Measurements from ENCODE around the gene UNC13C.
"Not testable (repeated sequence)": the region's sequence is repeated elsewhere in the genome, so short reads cannot be mapped to it uniquely, and the experiment has no call there.

UNC13C gene

GRCh38 chr15:54388746-54389145 lies 410.5 kb downstream of the UNC13C start:
- no peaks in the 10 kb centered on the region for H3K36me3 ChIP-seq (ENCODE audit: control insufficient read depth, insufficient read depth, low read length)
- no peaks in the 10 kb centered on the region for H3K27me3 ChIP-seq (ENCODE audit: control insufficient read depth, insufficient read depth, low read length, poor library complexity, severe bottlenecking)
- H3K4me3 ChIP-seq (ENCODE audit: insufficient read depth, low read depth, low read length): no peak overlapping the region
- 90 to 100% methylated on average over 1 of the region's 1 CpG for WGBS, 2 experiments
- no peaks in the 10 kb centered on the region for H3K9me3 ChIP-seq (ENCODE audit: control insufficient read depth, low read length)
- H3K4me1 ChIP-seq (ENCODE audit: control insufficient read depth, insufficient read depth, low read length): no peaks in the 10 kb centered on the region
- no peak overlapping the region for H3K27ac ChIP-seq (ENCODE audit: insufficient read depth, low read depth, low read length, poor library complexity, severe bottlenecking)

- no peak overlapping the region for H3K4me3 ChIP-seq (ENCODE audit: insufficient read depth, low read depth, low read length)
- H3K36me3 ChIP-seq (ENCODE audit: control insufficient read depth, insufficient read depth, low read length): no peaks in the 10 kb centered on the region
- H3K27me3 ChIP-seq (ENCODE audit: control insufficient read depth, insufficient read depth, low read length, poor library complexity, severe bottlenecking): no peaks in the 10 kb centered on the region
- WGBS, 2 experiments: 84 to 96% methylated on average over 2 of the region's 2 CpGs
- no peaks in the 10 kb centered on the region for H3K9me3 ChIP-seq (ENCODE audit: control insufficient read depth, low read length)
- H3K4me1 ChIP-seq (ENCODE audit: control insufficient read depth, insufficient read depth, low read length): no peaks in the 10 kb centered on the region
- no peak overlapping the region for H3K27ac ChIP-seq (ENCODE audit: insufficient read depth, low read depth, low read length, poor library complexity, severe bottlenecking)
Measured at GRCh38 chr15:54410481-54410880, 432.2 kb downstream of the UNC13C start.

- 83 to 92% methylated on average over 1 to 2 of the region's 2 CpGs for WGBS, 2 experiments
- Histone ChIP-seq H3K4me3 (ENCODE audit: insufficient read depth, low read depth, low read length) (no peak overlapping the region), H3K9me3 (ENCODE audit: control insufficient read depth, low read length) (no peaks in the 10 kb centered on the region), H3K27me3 (ENCODE audit: control insufficient read depth, insufficient read depth, low read length, poor library complexity, severe bottlenecking) (no peaks in the 10 kb centered on the region), H3K36me3 (ENCODE audit: control insufficient read depth, insufficient read depth, low read length) (no peaks in the 10 kb centered on the region), H3K27ac (ENCODE audit: insufficient read depth, low read depth, low read length, poor library complexity, severe bottlenecking) (no peak overlapping the region), H3K4me1 (ENCODE audit: control insufficient read depth, insufficient read depth, low read length) (peaks cover 2% of the 10 kb centered on the region)
Measured at GRCh38 chr15:54424171-54424570, 445.9 kb downstream of the UNC13C start.

- H3K4me3 ChIP-seq (ENCODE audit: insufficient read depth, low read depth, low read length): no peak overlapping the region
- H3K36me3 ChIP-seq (ENCODE audit: control insufficient read depth, insufficient read depth, low read length): no peaks in the 10 kb centered on the region
- 81 to 83% methylated on average over 2 of the region's 4 CpGs for WGBS, 2 experiments
- H3K9me3 ChIP-seq (ENCODE audit: control insufficient read depth, low read length): no peaks in the 10 kb centered on the region
- H3K4me1 ChIP-seq (ENCODE audit: control insufficient read depth, insufficient read depth, low read length): no peaks in the 10 kb centered on the region
- H3K27ac ChIP-seq (ENCODE audit: insufficient read depth, low read depth, low read length, poor library complexity, severe bottlenecking): no peak overlapping the region
- no peaks in the 10 kb centered on the region for H3K27me3 ChIP-seq (ENCODE audit: control insufficient read depth, insufficient read depth, low read length, poor library complexity, severe bottlenecking)
Measured at GRCh38 chr15:54428596-54428995, 450.4 kb downstream of the UNC13C start.

GRCh38 chr15:54450288-54450687 lies 472.0 kb downstream of the UNC13C start:
- 79 to 81% methylated on average over 9 of the region's 9 CpGs for WGBS, 2 experiments
- not testable (repeated sequence) for H3K27me3 ChIP-seq (ENCODE audit: control insufficient read depth, insufficient read depth, low read length, poor library complexity, severe bottlenecking); H3K27ac ChIP-seq (ENCODE audit: insufficient read depth, low read depth, low read length, poor library complexity, severe bottlenecking); H3K9me3 ChIP-seq (ENCODE audit: control insufficient read depth, low read length); H3K36me3 ChIP-seq (ENCODE audit: control insufficient read depth, insufficient read depth, low read length); H3K4me1 ChIP-seq (ENCODE audit: control insufficient read depth, insufficient read depth, low read length); H3K4me3 ChIP-seq (ENCODE audit: insufficient read depth, low read depth, low read length)

GRCh38 chr15:54456413-54456812 lies 478.2 kb downstream of the UNC13C start:
- Histone ChIP-seq H3K27ac (ENCODE audit: insufficient read depth, low read depth, low read length, poor library complexity, severe bottlenecking) (no peak overlapping the region), H3K4me3 (ENCODE audit: insufficient read depth, low read depth, low read length) (no peak overlapping the region), H3K36me3 (ENCODE audit: control insufficient read depth, insufficient read depth, low read length) (no peaks in the 10 kb centered on the region), H3K9me3 (ENCODE audit: control insufficient read depth, low read length) (no peaks in the 10 kb centered on the region), H3K27me3 (ENCODE audit: control insufficient read depth, insufficient read depth, low read length, poor library complexity, severe bottlenecking) (no peaks in the 10 kb centered on the region), H3K4me1 (ENCODE audit: control insufficient read depth, insufficient read depth, low read length) (no peaks in the 10 kb centered on the region)
- WGBS, 2 experiments: 100% methylated on average over 1 of the region's 1 CpG; no CpG with 5 or more reads in 1 of the 2 experiments

- H3K27ac ChIP-seq (ENCODE audit: insufficient read depth, low read depth, low read length, poor library complexity, severe bottlenecking): no peak overlapping the region
- no peaks in the 10 kb centered on the region for H3K27me3 ChIP-seq (ENCODE audit: control insufficient read depth, insufficient read depth, low read length, poor library complexity, severe bottlenecking)
- no peak overlapping the region for H3K4me3 ChIP-seq (ENCODE audit: insufficient read depth, low read depth, low read length)
- 95 to 96% methylated on average over 17 of the region's 17 CpGs for WGBS, 2 experiments
- no peaks in the 10 kb centered on the region for H3K36me3 ChIP-seq (ENCODE audit: control insufficient read depth, insufficient read depth, low read length)
- no peaks in the 10 kb centered on the region for H3K4me1 ChIP-seq (ENCODE audit: control insufficient read depth, insufficient read depth, low read length)
- H3K9me3 ChIP-seq (ENCODE audit: control insufficient read depth, low read length): no peaks in the 10 kb centered on the region
Measured at GRCh38 chr15:54462511-54462913, 484.3 kb downstream of the UNC13C start.

GRCh38 chr15:54481819-54482218 lies 503.6 kb downstream of the UNC13C start:
- Histone ChIP-seq H3K4me3 (ENCODE audit: insufficient read depth, low read depth, low read length) (no peak overlapping the region), H3K4me1 (ENCODE audit: control insufficient read depth, insufficient read depth, low read length) (no peaks in the 10 kb centered on the region), H3K36me3 (ENCODE audit: control insufficient read depth, insufficient read depth, low read length) (no peaks in the 10 kb centered on the region), H3K9me3 (ENCODE audit: control insufficient read depth, low read length) (no peaks in the 10 kb centered on the region), H3K27ac (ENCODE audit: insufficient read depth, low read depth, low read length, poor library complexity, severe bottlenecking) (no peak overlapping the region), H3K27me3 (ENCODE audit: control insufficient read depth, insufficient read depth, low read length, poor library complexity, severe bottlenecking) (no peaks in the 10 kb centered on the region)
- 70 to 73% methylated on average over 3 of the region's 3 CpGs for WGBS, 2 experiments

- Histone ChIP-seq H3K4me3 (ENCODE audit: insufficient read depth, low read depth, low read length) (no peak overlapping the region), H3K27me3 (ENCODE audit: control insufficient read depth, insufficient read depth, low read length, poor library complexity, severe bottlenecking) (no peaks in the 10 kb centered on the region), H3K4me1 (ENCODE audit: control insufficient read depth, insufficient read depth, low read length) (no peaks in the 10 kb centered on the region), H3K9me3 (ENCODE audit: control insufficient read depth, low read length) (no peaks in the 10 kb centered on the region), H3K36me3 (ENCODE audit: control insufficient read depth, insufficient read depth, low read length) (no peaks in the 10 kb centered on the region), H3K27ac (ENCODE audit: insufficient read depth, low read depth, low read length, poor library complexity, severe bottlenecking) (peak overlapping the region; percentile 50)
- WGBS, 2 experiments: 55 to 63% methylated on average over 5 of the region's 5 CpGs
Measured at GRCh38 chr15:54482251-54482650, 504.0 kb downstream of the UNC13C start.

- H3K36me3 ChIP-seq (ENCODE audit: control insufficient read depth, insufficient read depth, low read length): no peaks in the 10 kb centered on the region
- H3K4me3 ChIP-seq (ENCODE audit: insufficient read depth, low read depth, low read length): no peak overlapping the region
- no peaks in the 10 kb centered on the region for H3K27me3 ChIP-seq (ENCODE audit: control insufficient read depth, insufficient read depth, low read length, poor library complexity, severe bottlenecking)
- H3K27ac ChIP-seq (ENCODE audit: insufficient read depth, low read depth, low read length, poor library complexity, severe bottlenecking): no peak overlapping the region
- H3K4me1 ChIP-seq (ENCODE audit: control insufficient read depth, insufficient read depth, low read length): no peaks in the 10 kb centered on the region
- 24 to 50% methylated on average over 1 to 2 of the region's 2 CpGs for WGBS, 2 experiments
- H3K9me3 ChIP-seq (ENCODE audit: control insufficient read depth, low read length): no peaks in the 10 kb centered on the region
Measured at GRCh38 chr15:54500330-54500729, 522.1 kb downstream of the UNC13C start.

GRCh38 chr15:54502416-54503075 lies 524.3 kb downstream of the UNC13C start:
- Histone ChIP-seq H3K4me3 (ENCODE audit: insufficient read depth, low read depth, low read length) (no peak overlapping the region), H3K27ac (ENCODE audit: insufficient read depth, low read depth, low read length, poor library complexity, severe bottlenecking) (no peak overlapping the region), H3K9me3 (ENCODE audit: control insufficient read depth, low read length) (no peaks in the 10 kb centered on the region), H3K27me3 (ENCODE audit: control insufficient read depth, insufficient read depth, low read length, poor library complexity, severe bottlenecking) (no peaks in the 10 kb centered on the region), H3K36me3 (ENCODE audit: control insufficient read depth, insufficient read depth, low read length) (no peaks in the 10 kb centered on the region), H3K4me1 (ENCODE audit: control insufficient read depth, insufficient read depth, low read length) (no peaks in the 10 kb centered on the region)
- 90 to 92% methylated on average over 5 of the region's 5 CpGs for WGBS, 2 experiments
